HG03342 (cell line): ENCODE results near the gene FAM110D.

Experiments
- ATAC-seq: cut with Tn5 transposase; IDR thresholded peaks from one replicate; pipeline ENCODE4 v1.9.1; 2021; ENCODE audit warnings: mild to moderate bottlenecking, moderate library complexity; ENCODE audit not compliant: unreplicated experiment

Gene FAM110D

GRCh38 chr1:26127235-26128163 is 31.4 kb upstream of the FAM110D start:
- ATAC-seq: no peak

- ATAC-seq: no peak
Observed at GRCh38 chr1:26129778-26130177, 29.1 kb upstream of the FAM110D start.

GRCh38 chr1:26130695-26131094 is 28.2 kb upstream of the FAM110D start:
- ATAC-seq: no peak

GRCh38 chr1:26132128-26132833 is 26.6 kb upstream of the FAM110D start:
- ATAC-seq: no peak

GRCh38 chr1:26132834-26133167 is 26.1 kb upstream of the FAM110D start:
- ATAC-seq: no peak

- no peak for ATAC-seq
Observed at GRCh38 chr1:26134466-26134865, 24.4 kb upstream of the FAM110D start.

- no peak for ATAC-seq
Observed at GRCh38 chr1:26138974-26139558, 19.8 kb upstream of the FAM110D start.

GRCh38 chr1:26142159-26142558 is 16.7 kb upstream of the FAM110D start:
- ATAC-seq: no peak

GRCh38 chr1:26145041-26145959 is 13.6 kb upstream of the FAM110D start:
- no peak for ATAC-seq

GRCh38 chr1:26145960-26146294 is 13.0 kb upstream of the FAM110D start:
- no peak for ATAC-seq

GRCh38 chr1:26148887-26149286 is 10.0 kb upstream of the FAM110D start:
- no peak for ATAC-seq

- no peak for ATAC-seq
Observed at GRCh38 chr1:26153966-26154532, 4.8 kb upstream of the FAM110D start.

GRCh38 chr1:26154750-26155149 is 4.1 kb upstream of the FAM110D start:
- no peak for ATAC-seq

GRCh38 chr1:26155370-26156284 is 3.3 kb upstream of the FAM110D start:
- no peak for ATAC-seq

GRCh38 chr1:26156285-26157038 is 2.4 kb upstream of the FAM110D start:
- ATAC-seq: no peak

- ATAC-seq: no peak
Observed at GRCh38 chr1:26158271-26158907, 490 bp upstream of the FAM110D start.

- no peak for ATAC-seq
Observed at GRCh38 chr1:26159743-26160039, 812 bp downstream of the FAM110D start.
